HG03025 (cell line): ENCODE results near the gene IL1RAPL1.
"Not testable (repeated sequence)": the region's sequence is repeated elsewhere in the genome, so short reads cannot be mapped to it uniquely, and the experiment has no call there.

Experiments used
- ATAC-seq: cut with Tn5 transposase; IDR thresholded peaks from one replicate; pipeline ENCODE4 v1.9.1; 2021; ENCODE audit warnings: mild to moderate bottlenecking, moderate library complexity; ENCODE audit not compliant: unreplicated experiment, low FRiP score

The IL1RAPL1 gene

DNA sequence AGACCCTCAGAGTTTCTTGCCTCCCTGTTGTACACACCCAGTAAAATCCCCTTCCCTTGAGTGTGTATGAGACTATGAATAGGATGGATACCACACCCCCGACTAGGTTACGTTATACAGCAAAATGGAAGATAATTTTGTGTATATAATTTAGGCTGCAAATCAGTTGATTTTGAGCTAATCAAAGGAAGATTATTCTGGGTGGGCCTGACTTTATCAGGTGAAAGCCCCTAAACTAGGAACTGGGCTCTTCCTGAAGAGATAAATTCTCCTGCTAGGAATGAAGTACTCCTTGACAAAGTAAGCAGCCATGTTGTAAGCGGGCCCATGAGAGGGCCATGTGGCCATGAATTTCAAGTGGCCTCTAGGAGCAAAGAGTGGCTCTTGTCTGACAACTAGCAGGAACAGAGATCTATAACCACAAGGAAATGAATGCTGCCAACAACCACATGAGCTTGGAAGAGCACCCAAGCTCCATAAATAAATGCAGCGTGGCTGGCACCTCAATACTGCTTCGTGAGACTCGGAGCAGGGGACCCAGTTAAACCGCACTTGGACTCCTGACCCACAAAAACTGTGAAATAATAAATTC lies 646.4 kb downstream of the IL1RAPL1 start:
- ATAC-seq, result no peak

DNA sequence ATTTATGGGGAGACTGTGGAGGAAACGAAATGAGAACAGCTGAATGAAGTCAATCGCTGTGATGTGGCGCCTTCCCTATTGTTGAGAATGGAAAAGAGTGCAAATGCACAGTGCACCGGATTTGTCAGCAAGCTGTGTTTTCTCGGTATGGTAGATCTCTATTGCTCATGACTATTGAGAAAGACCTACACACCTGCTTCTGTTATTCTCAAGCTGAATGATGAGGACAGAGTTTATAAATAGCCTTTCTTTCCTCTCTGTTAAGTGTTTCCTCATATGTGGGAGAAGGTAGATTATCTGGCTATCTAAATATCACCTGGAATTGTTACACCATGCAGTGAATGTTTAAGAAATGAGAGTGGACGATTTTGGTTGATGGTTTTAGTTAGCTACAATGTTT lies 650.7 kb downstream of the IL1RAPL1 start:
- ATAC-seq, result no peak

DNA sequence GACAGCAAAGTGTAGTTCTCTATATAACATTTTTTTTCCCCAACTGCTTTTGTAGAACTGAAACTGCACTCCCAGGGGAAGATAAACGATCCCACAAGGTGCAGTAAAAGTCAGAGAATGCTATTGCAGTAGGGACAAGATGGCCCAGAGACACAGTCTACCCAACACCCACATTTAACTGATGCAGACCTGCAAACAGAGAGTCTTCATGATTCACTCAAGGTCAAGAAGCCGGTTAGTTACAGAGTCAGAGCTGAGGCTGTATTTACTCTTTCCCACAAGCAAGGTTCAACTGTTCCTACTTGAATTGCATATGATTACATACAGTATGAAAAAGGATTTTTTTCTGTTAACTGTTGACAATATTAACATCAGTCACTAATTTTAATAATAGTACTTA lies 654.6 kb downstream of the IL1RAPL1 start:
- no peak for ATAC-seq

DNA sequence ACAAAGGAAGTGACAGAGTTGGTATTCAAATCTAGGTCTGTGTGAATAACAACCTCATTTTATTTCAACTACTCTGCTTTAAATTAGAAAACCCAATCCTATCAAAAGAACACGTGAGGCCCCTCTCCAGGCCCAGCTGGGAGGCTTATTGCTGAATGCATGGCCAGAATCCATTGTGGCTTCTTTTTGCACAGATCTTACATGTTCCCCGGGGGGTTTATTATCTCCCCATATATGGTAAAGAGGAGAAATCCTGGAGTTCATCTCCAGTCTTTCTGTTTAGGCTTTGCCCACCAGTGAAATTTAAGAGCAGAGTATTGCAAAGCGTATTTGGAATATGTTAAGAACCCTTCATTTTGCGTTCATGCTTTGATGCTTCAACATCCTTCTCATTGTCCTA lies 655.6 kb downstream of the IL1RAPL1 start:
- ATAC-seq, result no peak

DNA sequence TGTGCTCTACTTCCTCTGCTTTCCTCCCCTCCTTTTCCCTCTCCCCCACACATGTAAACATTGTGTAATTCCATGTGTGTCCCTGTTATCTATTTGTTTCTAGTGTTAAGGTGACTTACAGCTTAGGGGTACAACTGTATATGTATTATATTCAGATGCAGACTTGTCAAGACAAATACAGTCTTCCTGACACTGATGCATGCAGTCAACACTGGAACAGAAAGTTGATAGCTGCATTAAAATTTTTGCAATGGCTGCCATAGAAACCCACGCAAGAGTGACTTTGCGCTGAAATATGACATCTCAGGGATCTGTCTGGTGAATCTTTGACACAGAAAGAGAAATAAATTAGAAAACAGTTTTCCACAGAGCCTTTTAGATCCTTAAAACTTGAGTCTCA lies 656.7 kb downstream of the IL1RAPL1 start:
- no peak for ATAC-seq

DNA sequence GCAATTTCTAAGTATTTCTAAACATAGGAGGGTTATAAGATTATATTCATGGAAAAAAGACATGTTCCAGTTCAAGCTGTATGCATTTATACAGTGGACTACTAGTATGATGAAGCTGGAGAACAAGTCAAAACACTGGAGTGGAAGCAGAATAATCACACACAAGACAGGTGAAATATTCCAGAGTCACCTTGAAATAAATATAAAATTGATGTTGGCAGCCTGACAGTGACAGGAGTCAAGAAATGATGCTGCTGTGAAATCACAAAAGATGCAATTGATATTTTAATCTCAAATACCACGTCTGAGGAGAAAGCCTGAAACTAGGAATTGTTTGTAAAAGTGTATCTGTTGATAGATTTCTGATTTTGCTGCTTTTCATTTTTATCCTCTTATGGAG lies 667.3 kb downstream of the IL1RAPL1 start:
- no peak for ATAC-seq

DNA sequence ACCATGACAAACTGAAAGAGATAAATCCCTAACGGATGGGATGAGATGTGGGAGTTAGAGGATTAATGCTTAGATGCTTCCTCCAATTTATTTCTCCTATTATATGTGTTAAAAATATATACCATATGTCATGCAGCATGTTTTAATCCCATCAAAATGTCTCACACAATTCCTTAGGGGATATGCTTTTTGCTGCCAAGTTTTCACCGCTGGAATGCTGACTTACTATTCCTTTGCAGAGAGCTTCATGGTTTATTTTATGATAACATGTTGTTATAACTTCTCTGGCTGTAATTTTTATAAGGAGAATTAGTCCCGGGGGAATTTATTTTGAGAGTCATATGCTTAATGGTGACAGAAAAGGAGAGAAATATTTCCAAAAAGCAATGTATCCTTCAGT lies 670.3 kb downstream of the IL1RAPL1 start:
- ATAC-seq, result no peak

DNA sequence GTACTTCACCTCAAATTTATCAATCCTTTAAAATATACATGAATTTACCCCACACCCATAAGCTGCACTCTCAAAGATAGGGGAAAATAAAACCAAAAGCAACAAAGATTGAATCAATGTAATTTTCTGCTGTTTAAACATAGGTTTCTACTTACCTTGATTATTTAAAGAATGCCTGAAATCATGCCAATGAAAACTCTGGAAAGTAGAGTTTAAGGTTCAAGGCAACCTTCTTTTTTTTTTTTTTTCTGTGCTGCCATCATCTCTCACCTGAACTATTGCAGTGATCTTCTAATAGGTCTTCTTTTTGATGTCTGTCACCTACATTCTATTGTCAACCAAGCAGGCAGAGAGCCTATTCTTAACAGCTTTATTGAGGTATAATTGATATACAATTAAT lies 682.1 kb downstream of the IL1RAPL1 start:
- no peak for ATAC-seq

DNA sequence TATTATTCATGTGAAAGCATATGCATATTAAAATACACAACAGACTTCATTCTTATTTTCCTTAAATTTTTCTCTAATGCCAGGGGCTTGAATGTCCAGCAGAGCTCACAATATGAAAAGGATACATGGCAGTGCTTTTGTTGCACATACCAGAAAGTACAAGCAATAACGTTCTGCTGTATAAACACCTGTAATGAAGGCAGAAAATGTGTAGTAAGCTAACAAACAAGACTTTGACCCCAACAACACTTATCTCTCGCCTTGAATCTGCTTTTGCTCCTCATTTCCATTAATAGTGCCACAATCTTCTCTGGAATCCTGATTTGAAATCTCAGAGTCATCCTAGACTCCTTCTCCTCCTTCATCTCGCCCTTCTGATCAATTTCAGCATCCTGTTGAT lies 687.3 kb downstream of the IL1RAPL1 start:
- ATAC-seq, result no peak

DNA sequence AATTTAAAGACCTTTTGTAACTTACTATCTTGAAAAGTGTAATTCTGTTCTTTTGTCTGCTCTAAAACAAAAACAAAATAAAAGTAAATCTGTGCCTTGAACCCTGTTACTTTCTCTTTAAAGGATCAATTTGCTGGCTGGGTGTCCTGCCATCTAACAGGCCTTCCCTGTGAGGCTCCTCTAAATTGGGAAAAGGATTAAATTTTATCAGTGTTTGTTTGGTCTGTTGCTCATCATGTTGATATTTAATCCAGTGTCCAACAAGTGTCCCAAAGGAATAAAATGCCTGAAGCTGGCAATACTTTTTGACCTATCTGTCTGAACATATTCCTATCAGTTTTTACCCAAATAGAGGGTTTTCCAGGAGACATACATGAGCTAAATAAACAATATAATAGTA lies 688.7 kb downstream of the IL1RAPL1 start:
- no peak for ATAC-seq

DNA sequence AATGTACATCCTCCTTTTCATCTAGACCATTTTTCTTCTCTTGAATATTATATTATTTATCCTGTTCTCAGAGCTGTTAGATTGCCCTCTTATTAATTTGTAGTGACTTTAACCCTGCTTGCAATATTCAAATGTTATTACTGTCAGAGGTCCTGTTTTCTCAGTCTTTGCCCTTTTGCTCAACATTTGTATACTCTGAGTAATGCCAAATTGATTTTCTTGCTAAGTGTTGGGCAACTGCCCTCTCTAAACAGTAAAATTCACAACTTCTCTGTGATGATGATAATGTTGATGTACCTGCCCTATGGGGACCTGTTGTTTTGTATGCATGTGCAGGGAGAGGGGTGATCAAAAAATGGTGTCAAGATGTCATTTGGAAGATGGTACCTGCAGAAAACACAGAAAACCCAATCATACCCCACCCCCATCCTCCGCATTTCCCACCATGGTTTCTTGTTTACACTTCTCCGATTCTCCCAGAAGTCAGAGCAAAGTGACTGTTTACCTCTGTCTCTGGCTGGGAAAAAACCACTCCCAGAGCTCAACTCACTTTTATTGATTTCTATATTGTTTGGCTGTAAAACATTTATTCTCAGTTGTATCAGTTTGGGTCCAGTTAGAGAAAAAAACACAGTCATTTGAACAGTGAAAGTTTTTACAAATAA lies 694.0 kb downstream of the IL1RAPL1 start:
- no peak for ATAC-seq

DNA sequence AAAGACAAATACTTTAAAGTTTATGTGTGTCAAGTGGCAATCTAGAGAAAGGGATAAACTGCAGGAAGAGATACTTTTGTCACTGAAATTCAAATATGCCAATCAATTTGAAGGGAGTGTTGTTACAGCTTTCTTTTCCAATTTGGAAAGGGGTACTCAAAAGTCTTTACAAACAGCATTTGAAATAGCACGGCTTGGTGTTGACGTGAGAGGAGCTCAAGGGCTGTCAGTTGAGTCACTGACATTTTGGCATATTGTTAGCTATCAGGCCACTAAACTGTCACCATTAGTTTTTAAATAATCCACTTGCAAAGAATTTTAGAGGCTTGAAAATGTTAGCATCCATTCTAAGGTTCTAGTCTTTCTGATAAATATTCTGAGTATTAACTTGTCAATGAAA lies 698.4 kb downstream of the IL1RAPL1 start:
- ATAC-seq, result no peak

DNA sequence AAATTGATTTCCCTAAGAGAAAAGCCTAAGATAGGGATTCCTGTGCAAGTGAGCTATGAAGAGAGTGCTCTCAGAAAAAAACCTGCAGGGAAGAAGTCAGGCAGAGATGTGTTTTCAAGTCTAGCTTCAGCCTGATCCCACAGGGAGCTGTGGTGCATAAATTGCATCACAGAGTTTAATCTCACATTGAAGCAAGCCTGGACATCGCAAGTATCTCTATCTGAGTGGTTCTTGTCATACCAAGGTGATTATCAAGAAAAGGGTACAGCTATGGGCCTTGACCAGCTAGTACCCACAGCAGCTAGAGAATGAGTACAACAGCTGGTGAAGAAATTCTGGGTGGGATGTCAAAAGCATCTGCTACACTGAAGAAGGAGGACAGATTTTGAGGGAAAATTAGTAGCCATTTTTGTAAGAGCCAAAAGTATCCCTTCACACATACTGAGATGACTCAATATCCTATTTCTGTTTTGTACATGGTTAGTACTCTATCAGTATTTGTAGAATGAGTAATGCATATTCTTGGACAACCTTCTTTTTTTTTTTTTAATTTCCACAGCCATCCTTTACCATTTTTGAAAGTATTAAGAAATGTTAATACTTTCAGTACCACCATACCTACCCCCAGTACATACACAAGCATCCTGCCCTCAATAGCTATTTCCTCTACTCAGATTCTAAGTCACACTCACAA lies 708.9 kb downstream of the IL1RAPL1 start:
- no peak for ATAC-seq

DNA sequence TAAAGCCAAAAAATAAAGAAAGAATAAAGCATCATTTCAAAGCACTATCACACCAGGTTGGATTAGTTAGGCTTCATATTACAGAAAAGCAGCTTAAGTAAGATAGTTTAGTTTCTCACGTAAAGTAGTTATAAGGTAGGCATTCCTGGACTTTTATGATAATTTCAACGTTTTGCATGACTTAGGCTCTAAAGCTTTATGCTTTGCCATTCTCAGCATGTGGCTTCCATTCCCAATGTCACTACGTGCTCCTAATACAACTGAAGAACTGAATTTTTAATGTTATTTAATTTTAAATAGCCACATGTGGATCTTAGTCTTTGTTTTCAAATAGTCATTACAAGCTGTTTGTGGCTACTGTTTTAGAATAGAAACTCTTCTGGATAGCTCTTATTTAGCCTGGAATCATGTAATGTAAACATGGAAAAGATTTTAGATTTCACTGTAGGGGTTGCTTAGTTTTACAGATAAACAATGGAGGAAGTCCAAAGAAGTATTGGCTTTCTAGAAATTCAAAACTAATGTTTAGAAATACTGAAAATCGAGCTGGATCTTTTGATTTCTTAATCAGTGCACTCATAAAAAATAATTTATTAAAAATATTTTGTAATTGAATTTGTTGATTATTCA lies 710.0 kb downstream of the IL1RAPL1 start:
- ATAC-seq, result no peak

DNA sequence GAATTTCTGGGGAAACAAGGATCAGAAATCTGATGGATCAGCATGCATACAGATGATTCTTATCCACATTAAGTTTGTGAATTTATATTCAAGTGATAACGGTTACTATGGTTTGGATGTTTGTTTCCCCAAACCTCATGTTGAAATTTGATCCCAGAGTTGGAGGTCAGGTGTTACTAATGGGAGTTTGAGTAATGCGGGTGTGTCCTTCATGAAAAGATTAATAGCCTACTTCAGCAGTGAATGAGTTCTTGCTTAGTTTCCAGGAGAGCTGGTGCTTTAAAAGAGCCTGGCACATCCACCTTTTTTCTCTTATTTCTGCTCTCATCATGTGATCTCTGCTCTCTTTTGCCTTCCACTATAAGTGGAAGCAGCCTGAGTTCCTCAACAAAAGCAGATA lies 712.4 kb downstream of the IL1RAPL1 start:
- no peak for ATAC-seq

DNA sequence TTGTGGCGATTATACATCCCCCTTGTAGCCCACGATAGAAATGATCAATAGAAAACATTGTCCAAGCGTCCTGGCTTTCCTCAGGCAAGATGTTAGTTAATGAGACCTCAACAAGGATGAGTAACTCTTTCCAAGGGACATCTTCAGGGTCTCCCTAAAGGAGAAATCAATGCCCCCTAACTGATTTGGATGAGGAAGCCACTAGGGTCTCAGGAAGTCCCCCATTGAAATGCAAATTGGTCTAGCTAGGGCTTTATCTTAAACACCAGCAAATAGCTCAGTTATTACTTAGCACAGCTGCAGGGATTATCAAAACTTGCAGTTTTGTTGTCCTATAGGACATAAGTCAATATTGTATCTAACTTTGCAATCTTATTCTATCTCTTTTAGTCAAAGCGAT lies 721.5 kb downstream of the IL1RAPL1 start:
- ATAC-seq, result no peak

DNA sequence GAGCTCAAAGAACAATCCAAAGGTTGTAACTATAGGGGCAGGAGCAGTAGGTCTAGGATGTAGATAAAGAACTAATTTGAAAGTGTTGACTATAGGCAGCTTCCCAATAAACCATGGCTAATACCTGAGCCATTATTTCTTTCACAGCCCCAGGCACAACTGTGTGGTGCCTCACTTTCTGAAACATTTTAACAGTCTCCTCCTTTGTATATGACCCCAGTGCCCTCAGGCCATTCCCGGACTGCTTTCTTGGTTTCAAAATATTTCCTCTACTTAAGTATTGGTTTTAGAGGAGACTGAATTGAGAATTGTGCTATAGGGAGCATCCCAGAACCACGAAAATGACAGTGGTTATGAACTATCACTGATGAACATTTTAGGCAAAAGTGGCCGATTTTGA lies 728.7 kb downstream of the IL1RAPL1 start:
- ATAC-seq, result no peak

DNA sequence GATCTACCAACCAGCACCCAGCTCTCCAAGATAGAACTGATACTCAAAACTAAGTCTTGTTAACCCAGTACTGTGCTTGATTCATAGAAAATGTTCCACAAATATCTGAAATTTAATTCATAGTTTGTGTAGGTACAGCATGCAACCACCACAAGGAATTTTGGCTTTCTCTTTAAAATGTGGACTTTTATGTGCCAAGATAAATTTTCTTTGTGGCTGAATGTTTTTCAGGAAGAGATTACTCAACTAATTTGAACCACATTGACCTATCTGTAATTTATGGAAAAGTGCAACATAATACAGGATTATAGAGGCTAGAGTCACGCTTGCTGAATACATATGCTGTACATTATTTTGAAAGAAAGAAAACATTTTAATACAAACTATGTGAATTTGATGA lies 730.8 kb downstream of the IL1RAPL1 start:
- no peak for ATAC-seq

DNA sequence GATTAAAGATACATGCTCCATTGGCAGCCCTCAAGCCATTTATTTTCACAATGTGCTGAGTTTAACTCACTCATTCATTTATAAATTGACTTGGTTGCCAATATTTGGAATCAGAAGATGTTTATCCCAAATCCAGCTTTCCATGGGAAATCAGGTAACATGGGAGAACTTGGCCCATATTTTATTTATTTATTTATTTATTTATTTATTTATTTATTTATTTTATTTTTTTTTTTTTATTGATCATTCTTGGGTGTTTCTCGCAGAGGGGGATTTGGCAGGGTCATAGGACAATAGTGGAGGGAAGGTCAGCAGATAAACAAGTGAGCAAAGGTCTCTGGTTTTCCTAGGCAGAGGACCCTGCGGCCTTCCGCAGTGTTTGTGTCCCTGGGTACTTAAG lies 745.2 kb downstream of the IL1RAPL1 start:
- not testable (repeated sequence) for ATAC-seq

DNA sequence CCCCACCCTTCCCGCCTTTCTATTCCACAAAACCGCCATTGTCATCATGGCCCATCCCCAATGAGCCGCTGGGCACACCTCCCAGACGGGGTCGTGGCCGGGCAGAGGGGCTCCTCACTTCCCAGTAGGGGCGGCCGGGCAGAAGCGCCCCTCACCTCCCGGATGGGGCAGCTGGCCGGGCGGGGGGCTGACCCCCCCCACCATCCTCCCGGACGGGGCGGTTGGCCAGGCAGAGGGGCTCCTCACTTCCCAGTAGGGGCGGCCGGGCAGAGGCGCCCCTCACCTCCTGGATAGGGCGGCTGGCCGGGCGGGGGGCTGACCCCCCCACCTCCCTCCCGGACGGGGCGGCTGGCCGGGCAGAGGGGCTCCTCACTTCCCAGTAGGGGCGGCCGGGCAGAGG lies 745.8 kb downstream of the IL1RAPL1 start:
- not testable (repeated sequence) for ATAC-seq

DNA sequence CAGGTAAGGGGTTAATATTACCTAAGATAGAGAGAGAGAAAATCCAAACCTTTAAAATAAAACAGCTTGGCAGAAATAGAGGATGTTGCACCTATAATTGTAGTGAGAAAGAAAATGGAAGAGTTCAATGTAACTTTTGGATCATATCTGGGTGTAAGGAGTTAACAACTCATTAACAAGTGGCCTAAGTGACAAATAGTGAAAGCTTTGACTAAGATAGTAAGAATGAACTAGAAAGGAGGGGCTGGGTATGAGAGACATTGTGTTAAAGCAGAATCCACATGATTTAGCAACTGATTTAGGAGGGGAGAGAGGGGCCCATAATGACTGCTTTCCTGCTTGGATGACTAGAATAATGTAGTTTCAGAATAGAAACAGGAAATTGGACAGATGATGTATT lies 761.0 kb downstream of the IL1RAPL1 start:
- no peak for ATAC-seq

DNA sequence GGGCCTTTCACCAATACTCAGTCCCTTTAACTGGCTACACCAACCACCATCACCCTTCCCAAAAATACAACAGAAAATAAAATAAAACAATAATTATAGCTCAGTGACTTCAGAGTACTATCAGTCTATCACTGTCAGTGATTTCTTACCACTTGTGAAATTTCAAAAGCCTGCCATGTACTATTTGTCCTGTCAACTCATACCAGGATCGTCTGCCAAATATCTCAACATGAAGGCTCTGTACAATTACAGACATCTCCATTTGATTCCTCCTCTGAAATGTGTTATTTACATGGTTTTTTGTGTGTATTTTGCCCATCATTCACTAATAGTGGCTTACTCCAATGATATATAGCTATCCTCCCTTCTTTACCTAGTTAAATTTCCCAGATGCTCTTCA lies 772.0 kb downstream of the IL1RAPL1 start:
- ATAC-seq, result no peak
